ENCODE data around the gene DUS4L.
A peak's percentile ranks its signal among the peaks of the same experiment; 100 is the strongest.
"Not testable (repeated sequence)": the region's sequence is repeated elsewhere in the genome, so short reads cannot be mapped to it uniquely, and the experiment has no call there.

The DUS4L gene, protein sequence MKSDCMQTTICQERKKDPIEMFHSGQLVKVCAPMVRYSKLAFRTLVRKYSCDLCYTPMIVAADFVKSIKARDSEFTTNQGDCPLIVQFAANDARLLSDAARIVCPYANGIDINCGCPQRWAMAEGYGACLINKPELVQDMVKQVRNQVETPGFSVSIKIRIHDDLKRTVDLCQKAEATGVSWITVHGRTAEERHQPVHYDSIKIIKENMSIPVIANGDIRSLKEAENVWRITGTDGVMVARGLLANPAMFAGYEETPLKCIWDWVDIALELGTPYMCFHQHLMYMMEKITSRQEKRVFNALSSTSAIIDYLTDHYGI

DNA sequence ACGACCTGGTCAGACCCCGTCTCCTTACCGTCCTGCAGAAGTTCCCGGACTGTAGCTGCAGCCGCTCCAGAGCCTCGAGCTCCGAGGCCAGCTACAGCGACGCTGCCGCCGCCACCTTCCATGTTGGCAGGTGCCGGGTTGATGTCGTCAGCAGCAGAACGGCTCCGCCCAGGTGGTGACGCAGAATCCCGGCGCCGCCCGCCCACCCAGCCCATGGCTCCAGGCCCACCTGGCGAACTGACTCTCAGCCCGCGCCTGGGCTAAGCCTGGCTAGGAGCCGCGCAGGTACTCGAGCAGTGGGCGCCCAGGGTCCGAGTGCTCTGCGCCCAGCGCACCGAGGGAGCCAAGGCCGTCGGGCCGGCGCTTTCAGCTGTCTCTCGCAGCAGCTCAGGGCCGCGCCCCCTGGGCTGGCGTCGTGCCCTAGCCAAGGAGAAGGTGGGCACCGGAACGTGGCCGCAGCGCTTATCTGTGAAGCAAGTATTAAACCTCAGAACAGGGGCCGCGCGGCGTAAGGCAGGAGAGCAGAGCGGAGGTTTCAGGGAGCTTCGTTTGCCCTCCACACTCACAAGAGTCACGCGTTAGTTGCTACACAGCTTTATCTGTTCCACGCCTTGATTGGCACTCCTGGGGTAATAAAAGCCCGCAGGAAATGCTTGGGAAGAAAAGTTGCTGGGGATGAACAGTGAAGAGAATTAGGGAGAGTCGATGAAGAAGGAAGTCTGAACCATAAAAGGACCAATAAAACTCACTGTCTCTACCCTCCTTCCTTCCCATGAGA, at the start of gene DUS4L, which contains the start of gene COG5:
DUS4L (plus strand) TSS at position 197 of the 778 bp plus-strand sequence. CDS start 3,100 bp downstream, outside the sequence.
COG5 (minus strand) TSS at position 146 of the 778 bp plus-strand sequence; CDS start at position 122, 24 bp downstream.
- H4K20me1 ChIP-seq, result peaks cover 0 to 22% (median 10%) of the 10 kb centered on the region in 11 experiments; a peak in 10 of 22 replicates
- peaks cover 0 to 17% (median 5%) of the 10 kb centered on the region in 11 experiments; a peak in 5 of 22 replicates for H3K36me3 ChIP-seq
- H3K27me3 ChIP-seq, result no peaks in the 10 kb centered on the region
- H3K27ac ChIP-seq, result peak within 1 kb of the TSS; percentile 84 to 93 (median 90)
- TF ChIP-seq Cebpa-rat (IDR thresholded peaks at IDR 0.05), result no peak
- H3K9me3 ChIP-seq (replicated peaks in 1 of 11), result no peaks in the 10 kb centered on the region
- H3K9ac ChIP-seq, result peak within 1 kb of the TSS; percentile 82 to 94 (median 89)
- H3K4me3 ChIP-seq, result peak within 1 kb of the TSS; percentile 81 to 97 (median 88)
- H3K4me1 ChIP-seq, result peaks cover 34 to 55% (median 44%) of the 10 kb centered on the region in 10 experiments
- H3K4me2 ChIP-seq, result peak within 1 kb of the TSS; percentile 77 to 93 (median 89)

DNA sequence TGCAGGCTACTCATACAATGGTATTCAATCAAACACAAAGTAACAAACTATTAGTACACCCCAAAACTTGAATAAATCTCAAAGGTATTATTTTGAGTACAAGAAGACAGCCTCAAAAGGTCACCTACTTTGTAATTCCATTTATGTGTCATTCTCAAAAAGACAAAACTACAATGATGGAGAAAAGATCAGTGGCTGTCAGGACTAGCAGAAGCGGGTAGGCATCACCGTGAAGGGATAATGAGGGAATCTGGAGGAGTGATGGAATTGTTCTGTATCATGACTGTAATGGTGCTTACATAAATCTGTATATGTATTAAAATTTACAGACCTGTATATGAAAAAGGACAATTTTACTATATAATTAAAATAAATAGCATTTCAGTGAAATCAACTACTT, 37.1 kb upstream of the DUS4L start:
- TF ChIP-seq Cebpa-rat (IDR thresholded peaks at IDR 0.05), result no peak
- no peak overlapping the region for H3K4me2 ChIP-seq
- H3K4me1 ChIP-seq, result no peaks in the 10 kb centered on the region
- H3K36me3 ChIP-seq, result peaks cover 33 to 80% (median 42%) of the 10 kb centered on the region in 11 experiments
- H3K9me3 ChIP-seq (replicated peaks in 1 of 11), result peaks cover 1 to 8% (median 7%) of the 10 kb centered on the region in 11 experiments; a peak in 17 of 22 replicates
- H3K4me3 ChIP-seq, result no peak overlapping the region
- no peak overlapping the region for H3K9ac ChIP-seq
- no peak overlapping the region for H3K27ac ChIP-seq
- H4K20me1 ChIP-seq, result peaks cover 0 to 9% (median 0%) of the 10 kb centered on the region in 11 experiments; a peak in 4 of 22 replicates
- no peaks in the 10 kb centered on the region for H3K27me3 ChIP-seq

DNA sequence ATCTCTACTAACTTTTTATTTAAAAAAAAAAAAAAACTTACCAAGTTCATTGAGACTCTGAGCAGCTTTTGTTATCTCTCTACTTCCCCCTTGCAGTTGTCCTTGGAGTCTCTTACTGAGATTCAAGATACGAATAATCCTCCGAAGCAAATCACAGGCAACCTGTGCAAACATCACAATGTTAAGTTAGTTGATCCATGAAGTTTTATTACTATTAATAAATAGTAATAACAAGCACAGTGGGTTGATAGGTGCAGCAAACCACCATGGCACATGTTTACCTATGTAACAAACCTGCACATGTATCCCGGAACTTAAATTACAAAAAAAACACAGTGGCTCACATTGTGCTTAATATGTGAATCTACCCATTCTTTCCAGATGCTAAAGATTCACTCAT, 36.6 kb upstream of the DUS4L start:
- TF ChIP-seq Cebpa-rat (IDR thresholded peaks at IDR 0.05), result no peak
- no peak overlapping the region for H3K4me3 ChIP-seq

DNA sequence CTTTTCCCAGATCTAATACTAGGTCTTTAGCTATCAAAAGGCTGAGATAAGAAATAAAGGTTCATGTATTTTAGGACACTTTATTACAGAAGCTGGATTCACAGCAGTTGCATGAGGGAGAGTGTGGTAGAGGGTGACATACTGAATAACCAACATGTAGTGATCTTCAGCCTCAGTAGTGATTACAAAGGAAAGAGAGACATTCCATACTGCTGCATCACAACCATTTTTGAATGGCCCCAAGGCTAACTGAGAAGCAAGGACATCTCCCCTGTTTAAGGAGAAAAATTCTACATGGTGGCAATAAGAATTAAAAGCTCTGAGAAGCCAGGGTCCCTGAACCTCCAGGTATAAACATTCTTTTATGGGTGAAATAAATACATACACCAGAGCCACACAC, 35.3 kb upstream of the DUS4L start:
- Histone ChIP-seq H3K27ac (no peak overlapping the region), H3K4me3 (no peak overlapping the region), H3K9me3 (replicated peaks in 1 of 11) (no peaks in the 10 kb centered on the region), H3K9ac (no peak overlapping the region), H3K4me1 (no peaks in the 10 kb centered on the region), H3K27me3 (no peaks in the 10 kb centered on the region), H3K4me2 (no peak overlapping the region), H3K36me3 (peaks cover 31 to 79% (median 42%) of the 10 kb centered on the region in 11 experiments; a peak in 20 of 22 replicates), H4K20me1 (peaks cover 0 to 13% (median 0%) of the 10 kb centered on the region in 11 experiments; a peak in 5 of 22 replicates)
- TF ChIP-seq Cebpa-rat (IDR thresholded peaks at IDR 0.05), result no peak

More for the DNA sequence above, 36.6 kb upstream of the DUS4L start:
- no peak overlapping the region for H3K9ac ChIP-seq
- H3K4me2 ChIP-seq, result no peak overlapping the region
- H3K27me3 ChIP-seq, result no peaks in the 10 kb centered on the region
- no peak overlapping the region for H3K27ac ChIP-seq
- peaks cover 0 to 2% (median 2%) of the 10 kb centered on the region in 11 experiments; a peak in 14 of 22 replicates for H3K9me3 ChIP-seq (replicated peaks in 1 of 11)
- H3K4me1 ChIP-seq, result no peaks in the 10 kb centered on the region
- peaks cover 28 to 80% (median 41%) of the 10 kb centered on the region in 11 experiments for H3K36me3 ChIP-seq
- H4K20me1 ChIP-seq, result peaks cover 0 to 6% (median 0%) of the 10 kb centered on the region in 11 experiments; a peak in 4 of 22 replicates

DNA sequence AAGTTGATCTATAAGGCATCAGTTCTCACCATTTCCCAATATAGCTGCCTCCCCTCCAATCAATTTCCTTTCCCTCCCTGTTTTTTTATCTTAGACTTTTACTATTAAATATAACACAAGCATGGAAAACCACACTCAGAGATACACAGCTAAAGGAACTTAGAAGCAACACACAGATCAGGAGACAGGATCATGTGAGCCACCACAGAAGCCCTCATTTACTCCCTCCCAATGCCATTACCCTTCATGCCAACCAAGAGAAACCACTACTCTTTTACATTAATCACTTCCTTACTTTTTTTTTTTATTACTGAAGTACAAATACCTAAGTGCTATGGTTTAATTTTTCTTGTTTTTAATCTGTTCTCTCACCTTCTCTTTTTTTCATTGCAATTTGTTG, 33.0 kb upstream of the DUS4L start:
- Histone ChIP-seq H3K9me3 (replicated peaks in 1 of 11) (peaks cover 0 to 15% (median 6%) of the 10 kb centered on the region in 11 experiments; a peak in 13 of 22 replicates), H4K20me1 (peaks cover 0 to 13% (median 0%) of the 10 kb centered on the region in 11 experiments; a peak in 5 of 22 replicates), H3K4me2 (no peak overlapping the region; a peak in 1 of 22 replicates), H3K27ac (no peak overlapping the region), H3K4me3 (no peak overlapping the region), H3K36me3 (peaks cover 28 to 79% (median 46%) of the 10 kb centered on the region in 11 experiments; a peak in 20 of 22 replicates), H3K27me3 (no peaks in the 10 kb centered on the region), H3K4me1 (no peaks in the 10 kb centered on the region), H3K9ac (no peak overlapping the region)
- TF ChIP-seq Cebpa-rat (IDR thresholded peaks at IDR 0.05), result no peak

DNA sequence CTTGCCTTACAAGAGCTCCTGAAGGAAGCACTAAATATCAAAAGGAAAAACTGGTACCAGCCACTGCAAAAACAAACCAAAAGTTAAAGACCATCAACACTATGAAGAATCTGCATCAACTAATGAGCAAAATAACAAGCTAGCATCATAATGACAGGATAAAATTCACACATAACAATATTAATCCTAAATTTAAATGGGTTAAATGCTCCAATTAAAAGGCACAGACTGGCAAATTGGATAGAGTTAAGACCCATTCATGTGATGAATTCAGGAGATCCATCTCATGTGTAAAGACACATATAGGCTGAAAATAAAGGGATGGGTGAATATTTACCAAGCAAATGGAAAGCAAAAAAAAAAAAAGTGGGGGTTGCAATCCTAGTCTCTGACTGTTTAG, 29.6 kb upstream of the DUS4L start:
- peaks cover 0 to 13% (median 0%) of the 10 kb centered on the region in 11 experiments; a peak in 3 of 22 replicates for H4K20me1 ChIP-seq
- H3K9me3 ChIP-seq (replicated peaks in 1 of 11), result peaks cover 12 to 30% (median 24%) of the 10 kb centered on the region in 11 experiments
- no peaks in the 10 kb centered on the region for H3K27me3 ChIP-seq
- H3K4me2 ChIP-seq, result no peak overlapping the region
- H3K36me3 ChIP-seq, result peaks cover 41 to 89% (median 57%) of the 10 kb centered on the region in 11 experiments
- no peak overlapping the region for H3K9ac ChIP-seq
- H3K4me3 ChIP-seq, result no peak overlapping the region
- no peak overlapping the region for H3K27ac ChIP-seq
- TF ChIP-seq Cebpa-rat (IDR thresholded peaks at IDR 0.05), result no peak
- H3K4me1 ChIP-seq, result no peaks in the 10 kb centered on the region

DNA sequence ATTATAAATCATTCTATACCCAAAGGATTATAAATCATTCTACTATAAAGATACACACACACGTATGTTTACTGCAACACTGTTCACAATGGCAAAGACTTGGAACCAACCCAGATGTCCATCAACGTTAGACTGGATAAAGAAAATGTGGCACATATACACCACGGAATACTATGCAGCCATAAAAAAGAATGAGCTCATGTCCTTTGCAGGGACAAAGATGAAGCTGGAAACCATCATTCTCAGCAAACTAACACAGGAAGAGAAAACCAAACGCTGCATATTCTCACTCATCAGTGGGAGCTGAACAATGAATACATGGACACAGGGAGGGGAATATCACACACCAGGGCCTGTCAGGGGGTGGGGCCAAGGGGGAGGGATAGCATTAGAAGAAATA, 26.5 kb upstream of the DUS4L start:
- H4K20me1 ChIP-seq, H3K27ac ChIP-seq, H3K4me2 ChIP-seq, H3K27me3 ChIP-seq, H3K4me3 ChIP-seq, H3K9ac ChIP-seq: not testable (repeated sequence)
- Histone ChIP-seq H3K9me3 (replicated peaks in 1 of 11) (peaks cover 12 to 30% (median 24%) of the 10 kb centered on the region in 11 experiments), H3K4me1 (peaks cover 0 to 12% (median 7%) of the 10 kb centered on the region in 10 experiments; a peak in 10 of 20 replicates), H3K36me3 (peaks cover 40 to 96% (median 55%) of the 10 kb centered on the region in 11 experiments)

DNA sequence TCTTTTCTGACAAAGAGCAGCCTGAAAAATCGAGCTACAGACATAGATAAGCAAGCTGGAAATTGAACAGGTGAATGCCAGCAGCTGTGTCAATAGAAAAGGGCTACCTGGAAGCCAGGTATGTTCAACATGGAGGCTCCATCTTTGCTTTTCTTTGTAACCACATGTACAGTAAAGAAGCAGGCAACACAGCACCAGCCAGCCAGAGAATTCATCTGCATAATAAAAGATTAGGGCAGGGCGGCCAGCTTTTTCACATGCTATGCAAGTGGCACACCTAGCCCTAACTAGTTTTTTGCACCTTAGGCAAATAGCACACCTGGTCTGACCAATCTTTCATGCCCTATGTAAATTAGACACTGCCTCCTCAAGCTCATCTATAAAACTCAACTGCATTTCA, 25.8 kb upstream of the DUS4L start:
- Histone ChIP-seq H3K27ac (no peak overlapping the region), H4K20me1 (peaks cover 0 to 6% (median 0%) of the 10 kb centered on the region in 11 experiments; a peak in 4 of 22 replicates), H3K4me1 (peaks cover 0 to 12% (median 7%) of the 10 kb centered on the region in 10 experiments; a peak in 10 of 20 replicates), H3K36me3 (peaks cover 42 to 97% (median 60%) of the 10 kb centered on the region in 11 experiments), H3K9ac (no peak overlapping the region), H3K27me3 (no peaks in the 10 kb centered on the region), H3K4me2 (no peak overlapping the region), H3K9me3 (replicated peaks in 1 of 11) (peaks cover 12 to 30% (median 24%) of the 10 kb centered on the region in 11 experiments), H3K4me3 (no peak overlapping the region)
- no peak for TF ChIP-seq Cebpa-rat (IDR thresholded peaks at IDR 0.05)

Data from BLaER1 treated with 17β-estradiol and CSF1 and Interleukin-3, amounts not matched to agents 10 nM and 100 nM (cell line).